ENCODE measurements around the gene ZNF672. TPM values are rescaled to one million over a fixed set of nuclear protein-coding genes. Genes with fewer than 3 reads are reported as not detected.
"Not testable (repeated sequence)": the region's sequence is repeated elsewhere in the genome, so short reads cannot be mapped to it uniquely, and the experiment has no call there.

Gene ZNF672
- total and polyA plus RNA-seq, 2 of the 4 experiments (the other 2 are of a cell fraction): 6.6 to 12.6 TPM

GRCh38 chr1:248882427-248882826 lies 44.4 kb downstream of the ZNF672 start:
- H2AK5ac ChIP-seq (ENCODE audit: low read depth, low read length); H3K9me1 ChIP-seq (ENCODE audit: insufficient read depth, low read length); H3K4ac ChIP-seq (ENCODE audit: low read depth, low read length); H3K4me1 ChIP-seq (ENCODE audit: control insufficient read depth, insufficient read depth, low read length); H2AK9ac ChIP-seq (replicated peaks; ENCODE audit: low read depth, low read length, poor library complexity); H3K4me2 ChIP-seq (ENCODE audit: low read depth, low read length); H2BK120ac ChIP-seq (ENCODE audit: low read depth, low read length); H3K36me3 ChIP-seq (ENCODE audit: control insufficient read depth, insufficient read depth, low read length); H2AFZ ChIP-seq (replicated peaks; ENCODE audit: low read length, poor library complexity); ATAC-seq (ENCODE audit: low read depth); dilution Hi-C loops (cut with HindIII; ENCODE audit: low sequenced_read_pairs, unreplicated experiment); H3K9me3 ChIP-seq (ENCODE audit: control insufficient read depth, insufficient read depth, low read length); H3K18ac ChIP-seq (ENCODE audit: low read depth, low read length); H2BK5ac ChIP-seq (ENCODE audit: low read depth, low read length, poor library complexity, severe bottlenecking); H3K14ac ChIP-seq (replicated peaks; ENCODE audit: low read depth, low read length); H3K56ac ChIP-seq (ENCODE audit: extremely low read depth, insufficient read depth, low read length); H3K23ac ChIP-seq (ENCODE audit: low read depth, low read length); H3K27me3 ChIP-seq (ENCODE audit: control insufficient read depth, insufficient read depth, low read length); H4K20me1 ChIP-seq (ENCODE audit: insufficient read depth, low read length); H2BK20ac ChIP-seq (ENCODE audit: low read depth, low read length); CTCF ChIA-PET; H4K8ac ChIP-seq (ENCODE audit: low read depth in 2 of 2, low read length in 2 of 2); H4K5ac ChIP-seq (ENCODE audit: low read depth, low read length); H3K79me1 ChIP-seq (ENCODE audit: low read depth in 1 of 2, low read length in 2 of 2); H2BK15ac ChIP-seq (ENCODE audit: low read depth, low read length); H3K9ac ChIP-seq (ENCODE audit: low read depth, low read length); H3K4me3 ChIP-seq (ENCODE audit: insufficient read depth, low read depth, low read length); BruUV-seq (replicated peaks); in situ Hi-C loops (cut with MboI; ENCODE audit: low sequenced_read_pairs); intact Hi-C loops (cut with micrococcal nuclease); H4K91ac ChIP-seq (ENCODE audit: insufficient read depth, low read depth, low read length); H3K27ac ChIP-seq (ENCODE audit: insufficient read depth, low read length); DNase-seq; POLR2A ChIA-PET (ENCODE audit: unreplicated experiment): not testable (repeated sequence)
- no CpG with 5 or more reads among the region's 7 CpGs for WGBS, 2 experiments (ENCODE audit: extremely low coverage in 2 of 2, insufficient read length in 1 of 2)

Data from IMR-90 (cell line).